CD8-positive, alpha-beta memory T cell (primary cell): ENCODE data around the gene CLCN4. TPM values are rescaled to one million over a fixed set of nuclear protein-coding genes. Genes with fewer than 3 reads are reported as not detected.

ENCODE experiments used
- CTCF ChIA-PET: fragments of 350-600 bp; sonication (Branson Sonifier 250); formaldehyde crosslinking; loops from one replicate; lab custom pipeline; 2021; ENCODE audit warnings: antibody characterized with exemption; lab: Charles Lee
- POLR2A ChIA-PET: fragments of 350-600 bp; sonication (Branson Sonifier 250); formaldehyde crosslinking; loops from one replicate; lab custom pipeline; 2021; ENCODE audit warnings: antibody characterized with exemption; lab: Charles Lee
- DNase-seq, 5 donors: peaks; one replicate each; pipeline versions ENCODE4 v3.0.0 to v3.0.0-alpha.2; 2020 to 2022; ENCODE audit warnings: mixed read lengths in 1 of 5
- H3K27ac ChIP-seq: one replicate; pipeline ENCODE4 v1.7.0; 2013; ENCODE audit warnings: low read depth, mild to moderate bottlenecking, low read length, moderate library complexity
- H3K27me3 ChIP-seq: 2 replicates; pipeline ENCODE4 v1.7.0; 2013; ENCODE audit warnings: low read length, mild to moderate bottlenecking; ENCODE audit not compliant: insufficient read depth, poor library complexity, severe bottlenecking
- H3K36me3 ChIP-seq: 2 replicates; pipeline ENCODE4 v1.7.0; 2013; ENCODE audit warnings: mild to moderate bottlenecking, low read length, moderate library complexity; ENCODE audit not compliant: insufficient read depth
- H3K4me1 ChIP-seq: 2 replicates; pipeline ENCODE4 v1.7.0; 2013; ENCODE audit warnings: mild to moderate bottlenecking, low read length, moderate library complexity; ENCODE audit not compliant: insufficient read depth
- H3K4me3 ChIP-seq: 2 replicates; pipeline ENCODE4 v1.7.0; 2013; ENCODE audit warnings: mild to moderate bottlenecking, low read length
- H3K9me3 ChIP-seq: 2 replicates; pipeline ENCODE4 v1.7.0; 2013; ENCODE audit warnings: mild to moderate bottlenecking, low read length
- H3K27ac Mint-ChIP-seq, 8 donors: one replicate each; pipeline ENCODE4 v1.8.0; 2020 to 2021; ENCODE audit warnings: mixed read lengths in 8 of 8, mild to moderate bottlenecking in 6 of 8, inconsistent platforms in 3 of 8, moderate library complexity in 3 of 8
- H3K27me3 Mint-ChIP-seq, 2 donors: one replicate each; pipeline ENCODE4 v1.8.0; 2020 to 2021; ENCODE audit warnings: mixed read lengths in 2 of 2, mild to moderate bottlenecking in 1 of 2, moderate library complexity in 1 of 2
- H3K36me3 Mint-ChIP-seq, 3 donors: one replicate each; pipeline ENCODE4 v1.8.0; 2020 to 2021; ENCODE audit warnings: mixed read lengths in 3 of 3, inconsistent platforms in 1 of 3, mild to moderate bottlenecking in 1 of 3
- H3K4me1 Mint-ChIP-seq, 3 donors: one replicate each; pipeline ENCODE4 v1.8.0; 2020 to 2021; ENCODE audit warnings: mixed read lengths in 3 of 3, inconsistent platforms in 1 of 3, mild to moderate bottlenecking in 1 of 3
- H3K4me3 Mint-ChIP-seq, 7 donors: one replicate each; pipeline ENCODE4 v1.8.0; 2020 to 2021; ENCODE audit warnings: mixed read lengths in 7 of 7, mild to moderate bottlenecking in 6 of 7, moderate library complexity in 4 of 7, inconsistent platforms in 2 of 7
- H3K9me3 Mint-ChIP-seq, 5 donors: one replicate each; pipeline ENCODE4 v1.8.0; 2020 to 2022; ENCODE audit warnings: mixed read lengths in 5 of 5, mild to moderate bottlenecking in 3 of 5, moderate library complexity in 2 of 5, inconsistent platforms in 1 of 5
- polyA plus RNA-seq: library from polyadenylated mRNA; unstranded; fragments of 300-500 nt; fragmentation: Illumina TruSeq; gene quantifications from one replicate; pipeline ENCODE4 v1.2.3, GENCODE V29; 2021
- total RNA-seq, 2 experiments: library from RNA; stranded (reverse); gene quantifications; one replicate each; pipeline ENCODE4 v1.2.3, GENCODE V29; 2021

Gene CLCN4
- total and polyA plus RNA-seq, 3 experiments from 2014 or later, result 0.04 to 0.20 TPM; not detected in 1

GRCh38 chrX:10239611-10240064, 82.9 kb downstream of the CLCN4 start:
- H3K9me3 ChIP-seq, result no peaks in the 10 kb centered on the region
- H3K27me3 Mint-ChIP-seq, result peaks cover 0 to 5% of the 10 kb centered on the region in 2 donors
- CTCF ChIA-PET, result interaction anchor here (0.7 kb wide), 1 partner anchor 1428 kb away, joined by 4 read pairs; no protein-coding TSS in a partner anchor
- no peak for DNase-seq
- H3K9me3 Mint-ChIP-seq, result no peaks in the 10 kb centered on the region
- H3K36me3 Mint-ChIP-seq, result no peaks in the 10 kb centered on the region
- H3K36me3 ChIP-seq, result no peaks in the 10 kb centered on the region
- H3K4me1 Mint-ChIP-seq, result no peaks in the 10 kb centered on the region
- H3K27ac ChIP-seq, result no peak overlapping the region
- no peak overlapping the region for H3K4me3 Mint-ChIP-seq
- no peaks in the 10 kb centered on the region for H3K27me3 ChIP-seq
- no peaks in the 10 kb centered on the region for H3K4me1 ChIP-seq
- H3K4me3 ChIP-seq, result no peak overlapping the region
- POLR2A ChIA-PET, result no interaction called here
- H3K27ac Mint-ChIP-seq, result no peak overlapping the region

- Mint-ChIP-seq H3K27me3 (peaks cover 0 to 8% of the 10 kb centered on the region in 2 donors), H3K4me3 (no peak overlapping the region), H3K9me3 (no peaks in the 10 kb centered on the region), H3K27ac (no peak overlapping the region), H3K4me1 (no peaks in the 10 kb centered on the region), H3K36me3 (no peaks in the 10 kb centered on the region)
- CTCF ChIA-PET, result no interaction called here
- no peaks in the 10 kb centered on the region for H3K4me1 ChIP-seq
- no peaks in the 10 kb centered on the region for H3K9me3 ChIP-seq
- DNase-seq, result no peak
- no peaks in the 10 kb centered on the region for H3K36me3 ChIP-seq
- H3K27me3 ChIP-seq, result no peaks in the 10 kb centered on the region
- H3K27ac ChIP-seq, result no peak overlapping the region
- POLR2A ChIA-PET, result no interaction called here
- no peak overlapping the region for H3K4me3 ChIP-seq
These were observed 84.1 kb downstream of the CLCN4 start for GRCh38 chrX:10240918-10241317.

- H3K36me3 Mint-ChIP-seq, result no peaks in the 10 kb centered on the region
- peaks cover 0 to 8% of the 10 kb centered on the region in 2 donors for H3K27me3 Mint-ChIP-seq
- H3K9me3 Mint-ChIP-seq, result no peaks in the 10 kb centered on the region
- Histone ChIP-seq H3K4me3 (no peak overlapping the region), H3K36me3 (no peaks in the 10 kb centered on the region), H3K27me3 (no peaks in the 10 kb centered on the region), H3K4me1 (no peaks in the 10 kb centered on the region), H3K27ac (no peak overlapping the region), H3K9me3 (no peaks in the 10 kb centered on the region)
- ChIA-PET CTCF (no interaction called here), POLR2A (no interaction called here)
- H3K27ac Mint-ChIP-seq, result no peak overlapping the region
- H3K4me1 Mint-ChIP-seq, result no peaks in the 10 kb centered on the region
- no peak overlapping the region for H3K4me3 Mint-ChIP-seq
- DNase-seq, result no peak
These were observed 85.3 kb downstream of the CLCN4 start for GRCh38 chrX:10242026-10242425.

GRCh38 chrX:10243106-10243505, 86.3 kb downstream of the CLCN4 start:
- Histone ChIP-seq H3K4me3 (no peak overlapping the region), H3K36me3 (no peaks in the 10 kb centered on the region), H3K27me3 (no peaks in the 10 kb centered on the region), H3K27ac (no peak overlapping the region), H3K9me3 (no peaks in the 10 kb centered on the region), H3K4me1 (no peaks in the 10 kb centered on the region)
- Mint-ChIP-seq H3K36me3 (no peaks in the 10 kb centered on the region), H3K9me3 (no peaks in the 10 kb centered on the region), H3K4me1 (no peaks in the 10 kb centered on the region), H3K27ac (no peak overlapping the region), H3K27me3 (peaks cover 0 to 8% of the 10 kb centered on the region in 2 donors), H3K4me3 (no peak overlapping the region)
- ChIA-PET POLR2A (no interaction called here), CTCF (no interaction called here)
- no peak for DNase-seq

- POLR2A ChIA-PET, result no interaction called here
- no peak for DNase-seq
- no peak overlapping the region for H3K27ac ChIP-seq
- no peaks in the 10 kb centered on the region for H3K4me1 Mint-ChIP-seq
- no peaks in the 10 kb centered on the region for H3K27me3 ChIP-seq
- no peaks in the 10 kb centered on the region for H3K9me3 ChIP-seq
- H3K27me3 Mint-ChIP-seq, result peaks cover 0 to 8% of the 10 kb centered on the region in 2 donors
- H3K4me1 ChIP-seq, result no peaks in the 10 kb centered on the region
- H3K36me3 Mint-ChIP-seq, result no peaks in the 10 kb centered on the region
- H3K27ac Mint-ChIP-seq, result no peak overlapping the region
- H3K4me3 ChIP-seq, result no peak overlapping the region
- peaks cover 0 to 2% (median 0%) of the 10 kb centered on the region in 5 donors for H3K9me3 Mint-ChIP-seq
- CTCF ChIA-PET, result no interaction called here
- no peaks in the 10 kb centered on the region for H3K36me3 ChIP-seq
- H3K4me3 Mint-ChIP-seq, result no peak overlapping the region
These were observed 88.3 kb downstream of the CLCN4 start for GRCh38 chrX:10244915-10245622.

GRCh38 chrX:10245886-10246285, 89.1 kb downstream of the CLCN4 start:
- Histone ChIP-seq H3K27ac (no peak overlapping the region), H3K4me1 (no peaks in the 10 kb centered on the region), H3K27me3 (no peaks in the 10 kb centered on the region), H3K9me3 (no peaks in the 10 kb centered on the region), H3K36me3 (no peaks in the 10 kb centered on the region), H3K4me3 (no peak overlapping the region)
- no peak overlapping the region for H3K4me3 Mint-ChIP-seq
- H3K27ac Mint-ChIP-seq, result no peak overlapping the region
- no peak for DNase-seq
- ChIA-PET POLR2A (no interaction called here), CTCF (no interaction called here)
- H3K9me3 Mint-ChIP-seq, result peaks cover 0 to 2% (median 0%) of the 10 kb centered on the region in 5 donors
- peaks cover 0 to 5% of the 10 kb centered on the region in 2 donors for H3K27me3 Mint-ChIP-seq
- no peaks in the 10 kb centered on the region for H3K4me1 Mint-ChIP-seq
- no peaks in the 10 kb centered on the region for H3K36me3 Mint-ChIP-seq

- no peak overlapping the region for H3K27ac ChIP-seq
- H3K27me3 ChIP-seq, result no peaks in the 10 kb centered on the region
- no peak overlapping the region for H3K4me3 ChIP-seq
- no peak overlapping the region for H3K27ac Mint-ChIP-seq
- H3K9me3 Mint-ChIP-seq, result peaks cover 0 to 4% (median under 1%) of the 10 kb centered on the region in 5 donors
- H3K36me3 ChIP-seq, result no peaks in the 10 kb centered on the region
- no peaks in the 10 kb centered on the region for H3K36me3 Mint-ChIP-seq
- H3K4me3 Mint-ChIP-seq, result no peak overlapping the region
- H3K4me1 ChIP-seq, result no peaks in the 10 kb centered on the region
- ChIA-PET CTCF (no interaction called here), POLR2A (no interaction called here)
- no peaks in the 10 kb centered on the region for H3K4me1 Mint-ChIP-seq
- H3K27me3 Mint-ChIP-seq, result peaks cover 0 to 5% of the 10 kb centered on the region in 2 donors
- no peak for DNase-seq
- no peaks in the 10 kb centered on the region for H3K9me3 ChIP-seq
These were observed 89.5 kb downstream of the CLCN4 start for GRCh38 chrX:10246297-10246696.

- ChIA-PET POLR2A (no interaction called here), CTCF (no interaction called here)
- Histone ChIP-seq H3K27me3 (no peaks in the 10 kb centered on the region), H3K9me3 (no peaks in the 10 kb centered on the region), H3K4me3 (no peak overlapping the region), H3K4me1 (no peaks in the 10 kb centered on the region), H3K36me3 (no peaks in the 10 kb centered on the region), H3K27ac (no peak overlapping the region)
- DNase-seq, result no peak
- no peak overlapping the region for H3K27ac Mint-ChIP-seq
- no peaks in the 10 kb centered on the region for H3K4me1 Mint-ChIP-seq
- peaks cover 0 to 4% (median 3%) of the 10 kb centered on the region in 5 donors for H3K9me3 Mint-ChIP-seq
- no peak overlapping the region for H3K4me3 Mint-ChIP-seq
- H3K36me3 Mint-ChIP-seq, result no peaks in the 10 kb centered on the region
- peaks cover 0 to 5% of the 10 kb centered on the region in 2 donors for H3K27me3 Mint-ChIP-seq
These were observed 90.1 kb downstream of the CLCN4 start for GRCh38 chrX:10246846-10247245.
